NCI-H82 (cell line): ENCODE results near the gene SNRNP40.
A peak's percentile ranks its signal among the peaks of the same experiment; 100 is the strongest.
"Not testable (repeated sequence)": the region's sequence is repeated elsewhere in the genome, so short reads cannot be mapped to it uniquely, and the experiment has no call there.

Experiments
- DNase-seq: peaks from one replicate; lab custom pipeline; 2025; lab: John Stamatoyannopoulos, UW

SNRNP40 gene

GRCh38 chr1:31296486-31297276 is at the start of gene SNRNP40, which contains the start of gene ZCCHC17:
Gene SNRNP40 (minus strand): TSS chr1:31296788. CDS start chr1:31296751, 37 bp downstream.
Gene ZCCHC17 (plus strand): TSS chr1:31297032. CDS start chr1:31310099, 13,067 bp downstream.
- DNase-seq = peak; percentile 100

GRCh38 chr1:31345635-31346034 is 49.0 kb upstream of the SNRNP40 start:
- no peak for DNase-seq

GRCh38 chr1:31344503-31344902 is 47.9 kb upstream of the SNRNP40 start:
- DNase-seq = no peak

- no peak for DNase-seq
Observed at GRCh38 chr1:31336687-31337467, 40.3 kb upstream of the SNRNP40 start.

GRCh38 chr1:31335007-31335406 is 38.4 kb upstream of the SNRNP40 start:
- peak; percentile 69 for DNase-seq

GRCh38 chr1:31327381-31327780 is 30.8 kb upstream of the SNRNP40 start:
- DNase-seq = no peak

GRCh38 chr1:31326461-31326860 is 29.9 kb upstream of the SNRNP40 start:
- DNase-seq = peak; percentile 84

GRCh38 chr1:31324992-31325391 is 28.4 kb upstream of the SNRNP40 start:
- no peak for DNase-seq

- DNase-seq = no peak
Observed at GRCh38 chr1:31324093-31324492, 27.5 kb upstream of the SNRNP40 start.

GRCh38 chr1:31318146-31318545 is 21.6 kb upstream of the SNRNP40 start:
- no peak for DNase-seq

GRCh38 chr1:31315902-31316301 is 19.3 kb upstream of the SNRNP40 start:
- no peak for DNase-seq

- peak; percentile 80 for DNase-seq
Observed at GRCh38 chr1:31310198-31310597, 13.6 kb upstream of the SNRNP40 start.

GRCh38 chr1:31308036-31308435 is 11.4 kb upstream of the SNRNP40 start:
- no peak for DNase-seq

- DNase-seq = no peak
Observed at GRCh38 chr1:31306278-31306677, 9.7 kb upstream of the SNRNP40 start.

GRCh38 chr1:31302709-31303441 is 6.3 kb upstream of the SNRNP40 start:
- DNase-seq = no peak

- no peak for DNase-seq
Observed at GRCh38 chr1:31300193-31300592, 3.6 kb upstream of the SNRNP40 start.

GRCh38 chr1:31299365-31299764 is 2.8 kb upstream of the SNRNP40 start:
- no peak for DNase-seq

- DNase-seq = peak; percentile 43
Observed at GRCh38 chr1:31297277-31298247, 974 bp upstream of the SNRNP40 start.

- no peak for DNase-seq
Observed at GRCh38 chr1:31295874-31296485, 608 bp downstream of the SNRNP40 start.

- no peak for DNase-seq
Observed at GRCh38 chr1:31289021-31289420, 7.6 kb downstream of the SNRNP40 start.

- DNase-seq = not testable (repeated sequence)
Observed at GRCh38 chr1:31287791-31288190, 8.8 kb downstream of the SNRNP40 start.
